GM21515 (cell line): ENCODE measurements around the gene RCBTB2.

ENCODE experiments used
- ATAC-seq: cut with Tn5 transposase; IDR thresholded peaks from one replicate; pipeline ENCODE4 v1.9.1; 2021; ENCODE audit not compliant: unreplicated experiment

Gene RCBTB2

GRCh38 chr13:48564056-48564455 lies 31.2 kb upstream of the RCBTB2 start:
- ATAC-seq, result no peak

DNA sequence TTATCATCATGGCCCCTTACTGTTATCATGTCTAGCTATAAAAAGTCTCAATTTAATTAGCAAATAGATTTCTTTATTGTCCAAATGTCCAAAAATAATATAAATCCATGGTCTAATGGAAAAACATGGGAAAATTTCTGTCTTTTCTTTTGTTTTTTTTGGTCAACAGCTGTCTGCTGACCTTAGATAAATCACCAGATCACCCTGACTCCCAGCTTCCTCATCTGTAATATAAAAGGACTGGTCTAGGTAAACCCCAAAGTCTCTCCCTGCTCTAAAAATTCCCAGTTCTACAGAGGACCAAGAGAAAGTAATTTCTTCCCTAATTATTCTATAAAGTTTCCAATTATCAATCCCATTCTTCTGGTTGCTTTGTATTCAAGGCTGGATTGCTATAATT lies 30.7 kb upstream of the RCBTB2 start:
- ATAC-seq, result no peak

GRCh38 chr13:48562296-48563066 lies 29.6 kb upstream of the RCBTB2 start:
- peak; percentile 97 for ATAC-seq

GRCh38 chr13:48561466-48562235 lies 28.8 kb upstream of the RCBTB2 start:
- peak; percentile 30 for ATAC-seq

DNA sequence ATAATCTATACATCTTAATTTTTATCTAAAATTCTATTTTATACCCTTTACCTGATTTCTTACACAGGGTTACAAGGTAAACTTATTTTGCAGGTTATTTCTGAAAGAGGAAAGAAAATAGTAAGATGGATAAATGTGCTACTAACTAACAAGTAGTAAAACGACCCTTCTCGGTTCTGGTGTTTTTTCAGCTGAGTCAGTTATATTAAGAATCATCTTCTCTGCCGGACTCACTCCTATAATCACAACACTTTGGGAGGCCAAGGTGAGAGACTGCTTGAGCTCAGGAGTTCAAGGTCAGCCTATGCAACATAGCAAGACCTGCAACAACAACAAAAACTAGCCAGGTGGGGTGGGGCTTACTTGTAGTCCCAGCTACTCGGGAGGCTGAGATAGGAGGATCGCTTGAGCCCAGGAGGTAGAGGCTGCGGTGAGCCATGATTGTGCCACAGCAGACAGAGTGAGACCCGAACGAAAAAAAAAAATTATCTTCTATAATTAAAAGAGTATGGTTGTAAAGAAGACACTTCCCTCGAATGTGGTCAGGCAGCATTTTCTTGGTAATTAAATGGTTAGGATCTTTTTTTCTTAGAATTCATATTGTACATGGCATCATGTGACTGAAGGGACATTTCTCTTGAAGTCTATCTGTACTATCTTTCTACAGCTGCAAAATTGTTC lies 27.9 kb upstream of the RCBTB2 start:
- no peak for ATAC-seq

- ATAC-seq, result no peak
Measured at GRCh38 chr13:48559638-48560320, 26.9 kb upstream of the RCBTB2 start.

DNA sequence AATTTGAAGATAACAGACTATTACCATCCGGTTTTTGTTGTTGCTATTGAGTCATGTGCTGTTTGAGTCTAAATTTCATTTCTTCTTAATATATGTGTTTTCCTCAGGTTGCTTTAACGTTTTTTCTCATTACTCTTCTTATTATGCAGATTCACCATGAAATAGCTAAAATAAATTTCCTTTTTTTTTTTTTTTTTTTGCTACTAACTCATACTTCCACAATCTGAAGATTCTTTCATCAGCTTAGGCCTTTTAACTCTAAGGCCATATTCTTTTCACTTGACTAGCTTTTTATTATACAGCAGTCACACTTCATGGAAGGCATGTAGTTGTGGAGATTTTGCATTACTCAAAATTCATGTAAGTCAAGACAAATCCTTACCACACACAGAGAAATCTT lies 23.9 kb upstream of the RCBTB2 start:
- ATAC-seq, result no peak

- ATAC-seq, result no peak
Measured at GRCh38 chr13:48555441-48555840, 22.6 kb upstream of the RCBTB2 start.

DNA sequence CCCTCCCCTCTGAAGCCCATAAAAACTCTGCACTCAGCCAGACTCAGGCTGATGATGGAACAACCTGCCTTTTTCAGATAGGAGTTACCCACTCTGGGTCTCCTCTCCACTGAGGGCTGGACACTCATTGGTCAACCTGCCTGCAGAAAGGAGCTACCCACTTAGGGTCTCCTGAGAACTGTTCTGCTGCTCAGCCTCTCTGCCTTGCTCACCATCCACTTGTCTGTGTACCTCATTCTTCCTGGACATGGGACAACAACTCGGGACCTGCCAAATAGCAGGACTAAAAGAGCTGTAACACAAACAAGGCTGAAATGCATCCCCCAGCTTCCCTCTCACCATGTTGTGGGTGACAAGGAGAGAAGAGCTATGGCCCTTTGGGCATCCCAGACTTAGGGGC lies 18.4 kb upstream of the RCBTB2 start:
- no peak for ATAC-seq

GRCh38 chr13:48549658-48550057 lies 16.8 kb upstream of the RCBTB2 start:
- no peak for ATAC-seq

GRCh38 chr13:48547663-48548092 lies 14.8 kb upstream of the RCBTB2 start:
- no peak for ATAC-seq

DNA sequence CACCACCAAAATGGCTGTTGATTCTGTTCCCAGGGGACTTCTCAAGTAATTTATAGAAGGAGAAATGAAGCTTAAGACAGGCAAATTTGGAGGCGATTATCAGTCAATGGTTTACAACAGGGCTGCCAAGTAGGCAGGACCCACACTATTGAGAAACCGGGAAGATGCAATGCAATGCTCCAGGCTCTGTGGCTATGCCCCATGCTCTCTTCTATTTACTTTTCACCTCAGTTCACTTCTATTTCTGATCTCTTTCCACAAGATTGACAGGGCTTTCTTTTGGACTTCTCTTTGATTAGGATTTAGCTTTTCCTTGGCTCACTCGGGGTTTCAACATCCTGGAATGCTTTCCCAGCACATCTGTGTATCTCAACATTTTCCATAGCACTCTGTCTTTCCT lies 12.7 kb upstream of the RCBTB2 start:
- ATAC-seq, result no peak

- ATAC-seq, result no peak
Measured at GRCh38 chr13:48542581-48543341, 9.9 kb upstream of the RCBTB2 start.

DNA sequence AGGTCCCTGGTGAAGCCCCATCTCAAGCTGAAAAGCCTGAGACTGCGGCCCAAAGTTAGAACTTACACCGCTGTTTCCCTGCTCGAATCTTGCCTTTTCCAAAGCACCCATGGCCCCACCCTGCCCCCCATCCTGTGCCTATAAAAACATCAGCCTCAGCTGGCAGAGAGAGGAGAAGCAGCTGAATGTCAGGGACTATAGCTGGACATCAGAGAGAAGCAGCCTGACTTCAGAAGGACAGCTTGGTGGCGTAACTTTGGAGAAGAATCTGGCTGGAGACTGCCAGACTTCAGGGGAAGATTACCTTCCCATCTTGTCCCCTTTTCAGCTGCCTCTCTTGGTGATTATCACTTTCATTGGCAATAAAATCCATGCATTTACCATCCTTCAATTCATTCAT lies 9.3 kb upstream of the RCBTB2 start:
- no peak for ATAC-seq

GRCh38 chr13:48539550-48539949 lies 6.7 kb upstream of the RCBTB2 start:
- ATAC-seq, result no peak

DNA sequence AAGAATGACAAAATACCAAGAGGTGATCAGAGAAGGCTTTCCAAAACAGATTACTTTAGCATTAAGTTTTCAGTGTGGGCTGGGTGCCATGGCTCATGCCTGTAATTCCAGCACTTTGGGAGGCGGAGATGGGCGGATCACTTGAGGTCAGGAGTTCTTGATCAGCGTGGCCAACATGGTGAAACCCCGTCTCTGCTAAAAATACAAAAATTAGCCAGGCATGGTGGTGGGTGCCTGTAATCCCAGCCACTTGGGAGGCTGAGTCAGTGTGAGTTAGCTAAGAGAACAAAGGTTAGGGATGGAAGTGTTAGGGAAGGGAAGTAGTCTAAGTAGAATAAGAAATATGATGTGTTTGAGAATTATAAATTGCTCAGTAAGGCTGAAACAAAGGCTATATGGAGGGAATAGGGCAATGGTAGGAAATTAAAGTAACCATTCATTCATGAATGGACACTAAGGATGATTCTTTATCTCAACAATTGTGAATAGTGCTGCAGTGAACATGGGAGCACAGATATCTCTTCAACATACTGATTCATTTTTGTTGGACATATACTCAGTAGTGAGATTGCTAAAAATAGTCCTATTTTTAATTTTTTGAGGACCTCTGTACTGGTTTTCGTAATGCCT lies 3.9 kb upstream of the RCBTB2 start:
- no peak for ATAC-seq

GRCh38 chr13:48535766-48536165 lies 2.9 kb upstream of the RCBTB2 start:
- ATAC-seq, result no peak

DNA sequence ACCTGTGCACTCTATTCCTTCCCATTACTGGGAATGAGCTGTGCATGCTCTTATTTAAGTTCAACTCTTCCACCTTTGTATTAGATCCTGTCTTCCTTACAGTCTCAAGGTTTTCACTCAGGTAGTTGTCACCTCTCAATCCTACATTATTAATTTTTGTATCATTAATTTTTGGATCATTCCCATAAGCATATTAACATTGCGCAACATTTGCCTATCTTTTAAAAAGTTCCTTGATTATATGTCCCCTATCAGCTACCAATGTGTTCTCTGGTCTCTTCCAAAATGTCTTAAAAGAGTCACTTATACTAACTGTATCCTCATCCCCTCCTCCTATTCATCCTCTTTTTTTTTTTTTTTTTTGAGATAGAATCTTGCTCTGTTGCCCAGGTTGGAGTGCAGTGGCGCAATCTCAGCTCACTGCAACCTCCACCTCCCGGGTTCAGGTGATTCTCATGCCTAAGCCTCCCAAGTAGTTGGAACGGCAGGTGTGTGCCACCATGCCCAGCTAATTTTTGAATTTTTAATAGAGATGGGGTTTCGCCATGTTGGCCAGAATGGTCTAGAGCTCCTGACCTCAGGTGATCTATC lies 2.1 kb upstream of the RCBTB2 start:
- no peak for ATAC-seq

DNA sequence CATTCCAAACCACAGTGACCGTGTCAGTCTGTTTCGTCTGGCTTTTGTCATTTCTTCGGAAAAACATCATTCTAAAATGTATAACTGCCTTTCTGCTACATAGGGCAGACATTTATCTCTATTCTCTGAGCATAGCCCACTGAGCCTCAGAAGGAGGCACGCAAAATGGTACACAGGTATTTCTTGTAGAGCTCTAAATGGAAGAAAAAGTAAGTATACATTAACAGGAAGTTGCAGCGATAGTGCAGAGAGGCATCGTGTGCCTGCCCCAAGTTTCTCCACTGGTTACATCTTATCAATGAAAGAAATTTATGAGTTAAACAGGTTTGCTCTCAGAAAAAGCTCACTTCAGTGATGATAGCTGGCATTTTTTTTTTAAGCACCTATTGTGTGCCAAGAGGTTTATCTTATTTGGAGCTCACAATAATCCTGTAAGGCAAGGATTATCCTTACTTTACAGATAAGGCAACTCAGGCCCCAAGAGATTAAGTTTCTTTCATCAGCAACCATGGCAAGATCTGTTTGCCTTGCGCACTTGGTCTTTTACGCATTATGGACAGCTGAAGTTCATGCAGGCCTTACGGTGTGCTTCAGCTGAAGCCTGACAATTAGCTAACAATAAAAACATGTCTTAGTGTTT lies 1.2 kb upstream of the RCBTB2 start:
- no peak for ATAC-seq

- ATAC-seq, result no peak
Measured at GRCh38 chr13:48532256-48532505, 699 bp downstream of the RCBTB2 start.
